Measurements from ENCODE around the gene FAM184A. TPM values are rescaled to one million over a fixed set of nuclear protein-coding genes. Genes with fewer than 3 reads are reported as not detected.

FAM184A gene
- total and polyA plus RNA-seq, 2 of the 8 experiments (the other 6 are each of a cell fraction or from before 2014, with no cell fraction given) = 6.3 to 11.3 TPM

GRCh38 chr6:118971682-118972081 lies 106.8 kb downstream of the FAM184A start:
- no peak overlapping the region for H2AK5ac ChIP-seq (ENCODE audit: low read depth, low read length)
- POLR2A ChIA-PET (ENCODE audit: partially characterized antibody) = interaction anchor here (0.8 kb wide), 1 partner anchor 63 kb away, joined by 3 read pairs; no protein-coding TSS in a partner anchor
- H3K36me3 ChIP-seq (ENCODE audit: control insufficient read depth in 2 of 4, insufficient read depth in 4 of 4, low read length in 3 of 4) = no peaks in the 10 kb centered on the region
- H2BK12ac ChIP-seq (ENCODE audit: low read depth, low read length) = no peak overlapping the region
- no peak overlapping the region for H3K14ac ChIP-seq (ENCODE audit: insufficient read length)
- H3K9me3 ChIP-seq (ENCODE audit: insufficient read depth in 2 of 2, low read depth in 1 of 2, low read length in 1 of 2) = no peaks in the 10 kb centered on the region
- H2BK15ac ChIP-seq (ENCODE audit: low read length) = no peak overlapping the region
- H4K20me1 ChIP-seq (replicated peaks in 1 of 2; ENCODE audit: control insufficient read depth in 1 of 2, insufficient read depth in 2 of 2, low read length in 2 of 2) = no peaks in the 10 kb centered on the region
- no peak overlapping the region for H4K91ac ChIP-seq (replicated peaks; ENCODE audit: insufficient read length, low read length)
- CTCF ChIA-PET (ENCODE audit: partially characterized antibody) = interaction anchor here (7.6 kb wide), 1 partner anchor 140 kb away, joined by 146 read pairs; no protein-coding TSS in a partner anchor
- no peak overlapping the region for H4K5ac ChIP-seq (ENCODE audit: insufficient read length, low read depth, low read length)
- H2BK5ac ChIP-seq (ENCODE audit: low read depth, low read length) = no peak overlapping the region
- no peak overlapping the region for H3K56ac ChIP-seq (replicated peaks; ENCODE audit: insufficient read length, low read depth, low read length)
- no peaks in the 10 kb centered on the region for H3K79me1 ChIP-seq (ENCODE audit: low read depth, low read length)
- H3K4ac ChIP-seq (replicated peaks; ENCODE audit: insufficient read length, low read depth, low read length) = no peak overlapping the region
- no peak overlapping the region for H3K27ac ChIP-seq (ENCODE audit: low read depth, low read length)
- no peak overlapping the region for H4K8ac ChIP-seq (ENCODE audit: extremely low read depth, insufficient read depth, low read length)
- H3K18ac ChIP-seq (ENCODE audit: extremely low read depth, low read length) = no peak overlapping the region
- H3K27me3 ChIP-seq (replicated peaks in 1 of 4; ENCODE audit: control insufficient read depth in 3 of 4, extremely low read depth in 1 of 4, insufficient read depth in 3 of 4, low read length in 3 of 4) = no peaks in the 10 kb centered on the region
- H3K23ac ChIP-seq (ENCODE audit: insufficient read length) = no peak overlapping the region
- no peaks in the 10 kb centered on the region for H3K23me2 ChIP-seq (ENCODE audit: low read depth, low read length)
- H3K4me2 ChIP-seq (ENCODE audit: insufficient read depth in 1 of 2, low read depth in 2 of 2, low read length in 2 of 2) = no peak overlapping the region
- 83% methylated on average over 1 of the region's 1 CpG; no CpG with 5 or more reads in 1 of the 2 experiments for WGBS, 2 experiments (ENCODE audit: extremely low coverage in 1 of 2, insufficient coverage in 1 of 2, insufficient read length in 1 of 2, insufficient replicate concordance in 2 of 2, low coverage in 1 of 2, low lambda C conversion rate in 2 of 2, missing lambda C conversion rate in 1 of 2)
- H3K79me2 ChIP-seq (ENCODE audit: control insufficient read depth in 1 of 2, insufficient read depth in 2 of 2, low read length in 2 of 2) = no peaks in the 10 kb centered on the region
- no peak overlapping the region for H2AFZ ChIP-seq (ENCODE audit: low read length)
- H3K4me3 ChIP-seq (ENCODE audit: extremely low read depth in 1 of 4, insufficient read depth in 2 of 4, low read depth in 3 of 4, low read length in 4 of 4) = no peak overlapping the region
- peaks cover 0 to 5% (median 2%) of the 10 kb centered on the region in 4 experiments; a peak in 2 of 7 replicates for H3K4me1 ChIP-seq (replicated peaks in 1 of 4; ENCODE audit: control insufficient read depth in 3 of 4, insufficient read depth in 4 of 4, low read length in 3 of 4)
- H2BK20ac ChIP-seq (ENCODE audit: low read length) = no peak overlapping the region
- DNase-seq (ENCODE audit: low read depth in 1 of 2, low spot score in 2 of 2) (no peak), FAIRE-seq (no peak)
- H3K9ac ChIP-seq (replicated peaks in 1 of 4; ENCODE audit: extremely low read depth in 1 of 4, low read depth in 3 of 4, low read length in 3 of 4) = no peak overlapping the region
- H2BK120ac ChIP-seq (replicated peaks; ENCODE audit: low read depth, low read length) = no peak overlapping the region
- TF ChIP-seq NRF1 (IDR thresholded peaks at IDR 0.05; ENCODE audit: low read depth, low read length) (no peak), KDM4A (IDR thresholded peaks at IDR 0.05; ENCODE audit: low read depth, low read length, severe bottlenecking) (no peak), JUN (IDR thresholded peaks at IDR 0.05; ENCODE audit: low read depth, low read length) (no peak), BCL11A (IDR thresholded peaks at IDR 0.05; ENCODE audit: low read depth in 2 of 2, low read length in 2 of 2) (no peak), SIN3A (conservative IDR thresholded peaks at IDR 0.05 in 1 of 2, IDR thresholded peaks at IDR 0.05 in 1 of 2; ENCODE audit: low read depth in 1 of 2, low read length in 2 of 2) (no peak), TEAD4 (IDR thresholded peaks at IDR 0.05; ENCODE audit: low read depth, low read length) (no peak), RNF2 (IDR thresholded peaks at IDR 0.05; ENCODE audit: borderline replicate concordance, low read depth, low read length, missing control alignments, poor library complexity, severe bottlenecking) (no peak), CTBP2 (IDR thresholded peaks at IDR 0.05; ENCODE audit: borderline replicate concordance, insufficient read depth, insufficient read length, low read length) (no peak), POU5F1 (IDR thresholded peaks at IDR 0.05; ENCODE audit: low read depth, low read length) (no peak), ATF2 (IDR thresholded peaks at IDR 0.05; ENCODE audit: low read length) (no peak), HDAC2 (IDR thresholded peaks at IDR 0.05; ENCODE audit: borderline replicate concordance in 1 of 2, low read depth in 2 of 2, low read length in 2 of 2) (no peak)
